Endodermal cell (in vitro differentiated cells): ENCODE measurements around the gene VIPR2. TPM values are rescaled to one million over a fixed set of nuclear protein-coding genes. Genes with fewer than 3 reads are reported as not detected.

Experiments
- DNase-seq: peaks from one replicate; pipeline ENCODE4 v3.0.0-alpha.2; 2017
- H3K27ac ChIP-seq: 2 replicates; pipeline ENCODE4 v1.5.1; 2013; ENCODE audit warnings: mild to moderate bottlenecking, low read depth, low read length, moderate library complexity
- H3K27me3 ChIP-seq: 2 replicates; pipeline ENCODE4 v1.6.1; 2013; ENCODE audit warnings: mild to moderate bottlenecking, low read length, moderate library complexity; ENCODE audit not compliant: insufficient read depth, control insufficient read depth, poor library complexity, severe bottlenecking
- H3K36me3 ChIP-seq: 2 replicates; pipeline ENCODE4 v1.7.0; 2013; ENCODE audit warnings: mild to moderate bottlenecking, low read length, moderate library complexity; ENCODE audit not compliant: control insufficient read depth, insufficient read depth
- H3K4me1 ChIP-seq: one replicate; pipeline ENCODE4 v1.7.0; 2013; ENCODE audit warnings: low read length; ENCODE audit not compliant: control insufficient read depth, insufficient read depth
- H3K4me3 ChIP-seq: 2 replicates; pipeline ENCODE4 v1.5.1; 2013; ENCODE audit warnings: mild to moderate bottlenecking, low read length, moderate library complexity
- H3K9ac ChIP-seq: 2 replicates; pipeline ENCODE4 v1.6.1; 2013; ENCODE audit warnings: mild to moderate bottlenecking, low read length, moderate library complexity; ENCODE audit not compliant: poor library complexity, severe bottlenecking; ENCODE audit errors: extremely low read depth
- H3K9me3 ChIP-seq: 2 replicates; pipeline ENCODE4 v1.6.1; 2013; ENCODE audit warnings: mild to moderate bottlenecking, low read length, moderate library complexity; ENCODE audit not compliant: control insufficient read depth
- H3K27ac Mint-ChIP-seq: 2 replicates; pipeline ENCODE4 v1.8.0; 2020; ENCODE audit warnings: mixed read lengths
- H3K27me3 Mint-ChIP-seq: 2 replicates; pipeline ENCODE4 v1.8.0; 2021; ENCODE audit warnings: mild to moderate bottlenecking, mixed read lengths; ENCODE audit not compliant: insufficient read depth
- H3K36me3 Mint-ChIP-seq: 2 replicates; pipeline ENCODE4 v1.8.0; 2020; ENCODE audit warnings: low read depth, mixed read lengths
- H3K4me1 Mint-ChIP-seq: 2 replicates; pipeline ENCODE4 v1.8.0; 2020; ENCODE audit warnings: mixed read lengths
- H3K4me3 Mint-ChIP-seq: 2 replicates; pipeline ENCODE4 v1.8.0; 2020; ENCODE audit warnings: mild to moderate bottlenecking, moderate library complexity, mixed read lengths
- H3K9me3 Mint-ChIP-seq: 2 replicates; pipeline ENCODE4 v1.8.0; 2020; ENCODE audit warnings: mild to moderate bottlenecking, mixed read lengths
- WGBS, 2 experiments: methylation state at CpG; one replicate each; pipeline versions ENCODE4 v1.1.5 to v1.1.7; 2013; ENCODE audit warnings: missing lambda C conversion rate in 2 of 2, mixed read lengths in 1 of 2; ENCODE audit not compliant: insufficient coverage in 1 of 2, insufficient read length in 1 of 2; 5-methylcytosine and 5-hydroxymethylcytosine counted together
- total RNA-seq, 2 donors: library from RNA; stranded (reverse); fragmentation: NEBNext Ultra II Directional in 1 of 2; extraction: Animal tissue kit (Norgen Biotek cat#: 25700) in 1 of 2; gene quantifications; 2 replicates in 1 of 2; 3 replicates in 1 of 2; pipeline ENCODE4 v1.2.1, GENCODE V29; 2021
- TF ChIP-seq, protein P1 (sequence below): fragments of 200-600 bp; sonication (generic); conservative IDR thresholded peaks from 2 replicates; pipeline ENCODE4 v1.5.0; 2021; ENCODE audit warnings: antibody characterized with exemption, mild to moderate bottlenecking

The VIPR2 gene
- total RNA-seq, 2 donors from 2014 or later = 0.64 to 1.8 TPM

- H3K9me3 ChIP-seq = peaks cover 40% of the 10 kb centered on the region
- no peaks in the 10 kb centered on the region for H3K4me1 ChIP-seq
- Mint-ChIP-seq H3K27me3 (peaks cover 4% of the 10 kb centered on the region), H3K4me3 (no peak overlapping the region), H3K9me3 (no peaks in the 10 kb centered on the region), H3K36me3 (no peaks in the 10 kb centered on the region), H3K27ac (no peak overlapping the region), H3K4me1 (no peaks in the 10 kb centered on the region)
- H3K9ac ChIP-seq = no peak overlapping the region
- H3K27ac ChIP-seq = no peak overlapping the region
- no peak overlapping the region for H3K4me3 ChIP-seq
- H3K36me3 ChIP-seq = no peaks in the 10 kb centered on the region
- TF ChIP-seq, protein P1, sequence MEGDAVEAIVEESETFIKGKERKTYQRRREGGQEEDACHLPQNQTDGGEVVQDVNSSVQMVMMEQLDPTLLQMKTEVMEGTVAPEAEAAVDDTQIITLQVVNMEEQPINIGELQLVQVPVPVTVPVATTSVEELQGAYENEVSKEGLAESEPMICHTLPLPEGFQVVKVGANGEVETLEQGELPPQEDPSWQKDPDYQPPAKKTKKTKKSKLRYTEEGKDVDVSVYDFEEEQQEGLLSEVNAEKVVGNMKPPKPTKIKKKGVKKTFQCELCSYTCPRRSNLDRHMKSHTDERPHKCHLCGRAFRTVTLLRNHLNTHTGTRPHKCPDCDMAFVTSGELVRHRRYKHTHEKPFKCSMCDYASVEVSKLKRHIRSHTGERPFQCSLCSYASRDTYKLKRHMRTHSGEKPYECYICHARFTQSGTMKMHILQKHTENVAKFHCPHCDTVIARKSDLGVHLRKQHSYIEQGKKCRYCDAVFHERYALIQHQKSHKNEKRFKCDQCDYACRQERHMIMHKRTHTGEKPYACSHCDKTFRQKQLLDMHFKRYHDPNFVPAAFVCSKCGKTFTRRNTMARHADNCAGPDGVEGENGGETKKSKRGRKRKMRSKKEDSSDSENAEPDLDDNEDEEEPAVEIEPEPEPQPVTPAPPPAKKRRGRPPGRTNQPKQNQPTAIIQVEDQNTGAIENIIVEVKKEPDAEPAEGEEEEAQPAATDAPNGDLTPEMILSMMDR = no peak
- WGBS, 2 experiments = 90 to 92% methylated on average over 6 to 7 of the region's 7 CpGs
- DNase-seq = no peak
- no peaks in the 10 kb centered on the region for H3K27me3 ChIP-seq
Observed at GRCh38 chr7:159160450-159160849, 15.8 kb upstream of the VIPR2 start.

DNA sequence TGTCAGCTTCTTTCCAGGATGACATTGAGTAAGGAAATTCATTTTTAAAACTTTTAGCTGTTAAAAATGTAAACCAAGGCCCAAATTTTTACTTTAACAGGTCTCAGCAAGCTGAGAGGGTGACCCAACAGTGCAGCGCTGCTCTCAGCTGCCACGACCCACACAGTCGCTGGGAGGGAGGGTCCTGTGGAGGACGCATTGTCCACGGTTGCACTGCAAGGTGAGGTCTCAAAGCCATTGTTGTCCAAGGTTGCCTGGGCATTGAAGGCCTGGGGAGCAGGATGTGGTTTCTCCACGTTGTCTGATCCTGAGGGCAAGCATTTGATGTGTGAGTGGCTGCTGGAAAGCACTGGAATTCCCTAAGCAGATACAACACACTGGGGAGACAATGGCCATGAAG is 15.1 kb upstream of the VIPR2 start:
- H3K27ac Mint-ChIP-seq = no peak overlapping the region
- Histone ChIP-seq H3K27ac (no peak overlapping the region), H3K9ac (no peak overlapping the region), H3K36me3 (no peaks in the 10 kb centered on the region), H3K4me1 (no peaks in the 10 kb centered on the region), H3K27me3 (no peaks in the 10 kb centered on the region), H3K9me3 (peaks cover 37% of the 10 kb centered on the region), H3K4me3 (no peak overlapping the region)
- H3K27me3 Mint-ChIP-seq = peaks cover 4% of the 10 kb centered on the region
- no peaks in the 10 kb centered on the region for H3K4me1 Mint-ChIP-seq
- no peak overlapping the region for H3K4me3 Mint-ChIP-seq
- H3K9me3 Mint-ChIP-seq = no peaks in the 10 kb centered on the region
- H3K36me3 Mint-ChIP-seq = no peaks in the 10 kb centered on the region
- TF ChIP-seq, protein P1 = no peak
- 76 to 94% methylated on average over 3 to 6 of the region's 6 CpGs for WGBS, 2 experiments
- DNase-seq = no peak

GRCh38 chr7:159158888-159159405 is 14.3 kb upstream of the VIPR2 start:
- no peaks in the 10 kb centered on the region for H3K9me3 Mint-ChIP-seq
- Histone ChIP-seq H3K4me3 (no peak overlapping the region), H3K27me3 (no peaks in the 10 kb centered on the region), H3K9ac (no peak overlapping the region), H3K27ac (no peak overlapping the region), H3K36me3 (no peaks in the 10 kb centered on the region), H3K9me3 (peaks cover 39% of the 10 kb centered on the region), H3K4me1 (no peaks in the 10 kb centered on the region)
- no peak for DNase-seq
- peaks cover 4% of the 10 kb centered on the region for H3K27me3 Mint-ChIP-seq
- no peak overlapping the region for H3K4me3 Mint-ChIP-seq
- WGBS, 2 experiments = 68 to 71% methylated on average over 10 to 14 of the region's 14 CpGs
- H3K27ac Mint-ChIP-seq = no peak overlapping the region
- TF ChIP-seq, protein P1 = no peak
- no peaks in the 10 kb centered on the region for H3K36me3 Mint-ChIP-seq
- no peaks in the 10 kb centered on the region for H3K4me1 Mint-ChIP-seq
